ES-I3 (cell line): ENCODE measurements around the gene ITCH.
"Not testable (repeated sequence)": the region's sequence is repeated elsewhere in the genome, so short reads cannot be mapped to it uniquely, and the experiment has no call there.

Source experiments
- H3K36me3 ChIP-seq: 2 replicates; pipeline ENCODE4 v1.6.1; 2013; ENCODE audit warnings: mild to moderate bottlenecking, low read length, control low read depth, moderate library complexity; ENCODE audit not compliant: insufficient read depth
- H3K4me1 ChIP-seq: 2 replicates; pipeline ENCODE4 v1.6.1; 2013; ENCODE audit warnings: mild to moderate bottlenecking, control low read depth, low read length; ENCODE audit not compliant: insufficient read depth
- H3K9ac ChIP-seq: 2 replicates; pipeline ENCODE4 v1.6.1; 2013; ENCODE audit warnings: low read depth, mild to moderate bottlenecking, low read length, moderate library complexity
- H3K9me3 ChIP-seq: 2 replicates; pipeline ENCODE4 v1.6.1; 2013; ENCODE audit warnings: mild to moderate bottlenecking, low read length, moderate library complexity; ENCODE audit not compliant: control insufficient read depth, insufficient read depth

The ITCH gene

GRCh38 chr20:34334654-34335407 lies 28.2 kb upstream of the ITCH start:
- Histone ChIP-seq H3K4me1 (no peaks in the 10 kb centered on the region), H3K9ac (no peak overlapping the region), H3K9me3 (no peaks in the 10 kb centered on the region), H3K36me3 (no peaks in the 10 kb centered on the region)

GRCh38 chr20:34337544-34337943 lies 25.5 kb upstream of the ITCH start:
- no peaks in the 10 kb centered on the region for H3K36me3 ChIP-seq
- H3K4me1 ChIP-seq, result no peaks in the 10 kb centered on the region
- H3K9me3 ChIP-seq, result no peaks in the 10 kb centered on the region
- no peak overlapping the region for H3K9ac ChIP-seq

- no peak overlapping the region for H3K9ac ChIP-seq
- no peaks in the 10 kb centered on the region for H3K4me1 ChIP-seq
These were observed 24.9 kb upstream of the ITCH start for GRCh38 chr20:34337982-34338726.

GRCh38 chr20:34340726-34341125 lies 22.3 kb upstream of the ITCH start:
- H3K36me3 ChIP-seq, H3K4me1 ChIP-seq, H3K9ac ChIP-seq, H3K9me3 ChIP-seq: not testable (repeated sequence)

More at GRCh38 chr20:34337982-34338726, 24.9 kb upstream of the ITCH start:
- no peaks in the 10 kb centered on the region for H3K9me3 ChIP-seq
- H3K36me3 ChIP-seq, result no peaks in the 10 kb centered on the region

GRCh38 chr20:34341199-34341598 lies 21.9 kb upstream of the ITCH start:
- H3K9ac ChIP-seq, H3K36me3 ChIP-seq, H3K4me1 ChIP-seq, H3K9me3 ChIP-seq: not testable (repeated sequence)

- 0 out of 2 replicates have a peak, but pooled peaks cover 8% of the 10 kb centered on the region for H3K4me1 ChIP-seq
- no peaks in the 10 kb centered on the region for H3K9me3 ChIP-seq
- H3K36me3 ChIP-seq, result no peaks in the 10 kb centered on the region
- H3K9ac ChIP-seq, result no peak overlapping the region
These were observed 19.4 kb upstream of the ITCH start for GRCh38 chr20:34343458-34344211.

GRCh38 chr20:34344238-34344637 lies 18.8 kb upstream of the ITCH start:
- Histone ChIP-seq H3K4me1 (0 out of 2 replicates have a peak, but pooled peaks cover 8% of the 10 kb centered on the region), H3K9ac (no peak overlapping the region), H3K36me3 (no peaks in the 10 kb centered on the region), H3K9me3 (no peaks in the 10 kb centered on the region)

- Histone ChIP-seq H3K4me1 (0 out of 2 replicates have a peak, but pooled peaks cover 8% of the 10 kb centered on the region), H3K9ac (no peak overlapping the region), H3K9me3 (no peaks in the 10 kb centered on the region), H3K36me3 (no peaks in the 10 kb centered on the region)
These were observed 17.7 kb upstream of the ITCH start for GRCh38 chr20:34345402-34345736.

GRCh38 chr20:34345839-34346532 lies 17.1 kb upstream of the ITCH start:
- not testable (repeated sequence) for H3K4me1 ChIP-seq, H3K9me3 ChIP-seq, H3K36me3 ChIP-seq, H3K9ac ChIP-seq

- H3K36me3 ChIP-seq, H3K9ac ChIP-seq, H3K4me1 ChIP-seq, H3K9me3 ChIP-seq: not testable (repeated sequence)
These were observed 16.6 kb upstream of the ITCH start for GRCh38 chr20:34346533-34346865.

- H3K9me3 ChIP-seq, result no peaks in the 10 kb centered on the region
These were observed 15.5 kb upstream of the ITCH start for GRCh38 chr20:34347571-34347970.

GRCh38 chr20:34350095-34350494 lies 13.0 kb upstream of the ITCH start:
- no peaks in the 10 kb centered on the region for H3K36me3 ChIP-seq
- 0 out of 2 replicates have a peak, but pooled peaks cover 6% of the 10 kb centered on the region for H3K4me1 ChIP-seq
- no peaks in the 10 kb centered on the region for H3K9me3 ChIP-seq
- H3K9ac ChIP-seq, result no peak overlapping the region

More at GRCh38 chr20:34347571-34347970, 15.5 kb upstream of the ITCH start:
- Histone ChIP-seq H3K4me1 (0 out of 2 replicates have a peak, but pooled peaks cover 8% of the 10 kb centered on the region), H3K9ac (no peak overlapping the region), H3K36me3 (no peaks in the 10 kb centered on the region)

- not testable (repeated sequence) for H3K9ac ChIP-seq, H3K36me3 ChIP-seq, H3K9me3 ChIP-seq, H3K4me1 ChIP-seq
These were observed 9.6 kb upstream of the ITCH start for GRCh38 chr20:34353467-34353866.

- Histone ChIP-seq H3K9me3 (no peaks in the 10 kb centered on the region), H3K9ac (no peak overlapping the region), H3K36me3 (no peaks in the 10 kb centered on the region), H3K4me1 (no peaks in the 10 kb centered on the region)
These were observed 7.6 kb upstream of the ITCH start for GRCh38 chr20:34355427-34355826.
